A673 (cell line): ENCODE measurements around the gene SFT2D1.

Source experiments
- CTCF ChIP-seq: fragments of 300-800, 200-600 bp; sonication (generic); conservative IDR thresholded peaks from 2 replicates; pipeline ENCODE4 v1.5.1; 2017; ENCODE audit warnings: low read depth, mild to moderate bottlenecking, antibody characterized with exemption, low read length, moderate library complexity, mixed read lengths
- EZH2 ChIP-seq: fragments of 200-600 bp; sonication (generic); IDR thresholded peaks from 2 replicates; pipeline ENCODE4 v1.6.1; 2017; ENCODE audit warnings: borderline replicate concordance, low read depth, mild to moderate bottlenecking, mixed read lengths, antibody characterized with exemption, low read length; ENCODE audit not compliant: poor library complexity, severe bottlenecking

- TF ChIP-seq CTCF (no peak), EZH2 (no peak)
Observed at GRCh38 chr6:166312832-166313231, 29.5 kb downstream of the SFT2D1 start.
